Measurements from ENCODE around the gene VSTM1. TPM values are rescaled to one million over a fixed set of nuclear protein-coding genes. Genes with fewer than 3 reads are reported as not detected.

Gene VSTM1

Small RNA genes lying within 50 kb of the gene (small RNA-seq; reads per million reads assigned to genes)
- gene AC012314.20, result not detected
